Gastroesophageal sphincter (tissue), 3 donors: ENCODE data around the gene GLYATL1B.

ENCODE experiments used
- CTCF ChIP-seq, 4 experiments: fragments of 200-600 bp in 2 of 4; fragments of 450-650 bp in 2 of 4; sonication (generic) in 1 of 4; IDR thresholded peaks; one replicate each; pipeline ENCODE4 v1.5.1; 2017 to 2019; ENCODE audit warnings: antibody characterized with exemption in 4 of 4, mild to moderate bottlenecking in 2 of 4, moderate library complexity in 2 of 4
- EP300 ChIP-seq: sonication (generic); formaldehyde crosslinking; IDR thresholded peaks from one replicate; pipeline ENCODE4 v1.6.1; 2017; ENCODE audit warnings: antibody characterized with exemption, mild to moderate bottlenecking
- POLR2A ChIP-seq, 2 donors: fragments of 450-650 bp; IDR thresholded peaks; one replicate each; pipeline ENCODE4 v1.6.1; 2017; ENCODE audit warnings: antibody characterized with exemption in 2 of 2, mild to moderate bottlenecking in 2 of 2, moderate library complexity in 1 of 2
- POLR2AphosphoS5 ChIP-seq: sonication (generic); formaldehyde crosslinking; IDR thresholded peaks from one replicate; pipeline ENCODE4 v1.6.1; 2017; ENCODE audit warnings: antibody characterized with exemption

- TF ChIP-seq EP300 (no peak), CTCF (IDR thresholded peaks at IDR 0.05) (no peak), POLR2A (IDR thresholded peaks at IDR 0.05) (no peak), POLR2AphosphoS5 (no peak)
These were observed 2.1 kb downstream of the GLYATL1B start for GRCh38 chr11:59088162-59088561.
